ENCODE data around the gene FBXW8. TPM values are rescaled to one million over a fixed set of nuclear protein-coding genes. Genes with fewer than 3 reads are reported as not detected.

The FBXW8 gene
- total RNA-seq, 1 experiment from 2014 or later: 15.3 TPM

DNA sequence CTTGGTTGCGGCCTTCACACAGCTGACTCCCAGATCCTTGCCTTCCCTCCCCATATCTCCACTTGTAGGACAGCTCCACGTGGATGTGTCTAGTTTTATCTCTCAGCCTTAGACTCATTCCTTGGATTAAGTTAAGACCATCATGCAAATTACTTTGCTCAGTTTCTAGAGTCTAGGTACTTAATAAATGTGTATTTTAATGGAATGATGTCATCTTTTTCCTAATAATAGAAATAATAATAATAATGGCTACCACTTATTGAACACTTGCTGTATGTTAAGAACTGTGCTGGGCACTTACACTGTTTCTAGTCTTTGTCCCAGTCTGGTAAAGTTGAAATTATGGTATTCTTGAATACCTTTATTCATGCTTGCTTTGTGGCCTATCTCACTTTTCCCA is 37.5 kb downstream of the FBXW8 start:
- Histone ChIP-seq H3K23me2 (ENCODE audit: insufficient read length, low read depth, low read length, poor library complexity, severe bottlenecking) (no peaks in the 10 kb centered on the region), H2BK120ac (ENCODE audit: low read depth, low read length, poor library complexity, severe bottlenecking) (no peak overlapping the region), H2AFZ (ENCODE audit: low read length) (no peak overlapping the region), H4K91ac (ENCODE audit: insufficient read length, low read depth, low read length) (no peak overlapping the region), H3K9me3 (ENCODE audit: control insufficient read depth, low read depth, low read length) (no peaks in the 10 kb centered on the region), H4K5ac (ENCODE audit: insufficient read length, low read depth, low read length) (no peak overlapping the region), H3K27me3 (ENCODE audit: insufficient read depth, low read length) (no peaks in the 10 kb centered on the region), H3K27ac (ENCODE audit: insufficient read length, low read depth, low read length) (no peak overlapping the region), H3K56ac (ENCODE audit: insufficient read length, low read depth, low read length) (no peak overlapping the region), H3K4me2 (ENCODE audit: insufficient read depth, insufficient read length, low read length) (no peak overlapping the region), H3K79me1 (ENCODE audit: insufficient read depth, low read depth, low read length, poor library complexity, severe bottlenecking) (no peaks in the 10 kb centered on the region), H3K9ac (ENCODE audit: extremely low read depth, insufficient read length, low read length) (no peak overlapping the region), H3K23ac (ENCODE audit: insufficient read length, low read depth, low read length) (no peak overlapping the region), H4K20me1 (ENCODE audit: control insufficient read depth, insufficient read depth, insufficient read length) (no peaks in the 10 kb centered on the region), H3K18ac (ENCODE audit: insufficient read length, low read depth, low read length) (no peak overlapping the region), H3K14ac (ENCODE audit: insufficient read depth, low read length) (no peak overlapping the region), H4K8ac (replicated peaks; ENCODE audit: insufficient read length, low read depth, low read length) (no peak overlapping the region), H2AK5ac (ENCODE audit: insufficient read length, low read length) (no peak overlapping the region), H3K79me2 (ENCODE audit: insufficient read depth, low read length) (no peaks in the 10 kb centered on the region), H2BK20ac (ENCODE audit: low read depth, low read length, poor library complexity, severe bottlenecking) (no peak overlapping the region), H3K4ac (ENCODE audit: low read depth, low read length) (no peak overlapping the region), H2BK5ac (ENCODE audit: insufficient read length, low read length) (no peak overlapping the region), H3T11ph (ENCODE audit: low read length) (no peak overlapping the region), H3K4me1 (ENCODE audit: insufficient read depth, low read length) (no peaks in the 10 kb centered on the region), H2BK12ac (ENCODE audit: insufficient read length, low read depth, low read length) (no peak overlapping the region), H2BK15ac (ENCODE audit: low read depth, low read length) (no peak overlapping the region)
- Mint-ChIP-seq H3K4me1 (no peaks in the 10 kb centered on the region), H3K27ac (no peak overlapping the region), H3K9me3 (peaks cover 2 to 3% of the 10 kb centered on the region in 2 experiments), H3K36me3 (ENCODE audit: insufficient read depth in 1 of 3, low read depth in 3 of 3) (peaks cover 12 to 41% (median 36%) of the 10 kb centered on the region in 3 experiments; a peak in 6 of 7 replicates), H3K4me3 (no peak overlapping the region), H3K27me3 (ENCODE audit: low read depth) (no peaks in the 10 kb centered on the region)
- TF ChIP-seq, protein P1, sequence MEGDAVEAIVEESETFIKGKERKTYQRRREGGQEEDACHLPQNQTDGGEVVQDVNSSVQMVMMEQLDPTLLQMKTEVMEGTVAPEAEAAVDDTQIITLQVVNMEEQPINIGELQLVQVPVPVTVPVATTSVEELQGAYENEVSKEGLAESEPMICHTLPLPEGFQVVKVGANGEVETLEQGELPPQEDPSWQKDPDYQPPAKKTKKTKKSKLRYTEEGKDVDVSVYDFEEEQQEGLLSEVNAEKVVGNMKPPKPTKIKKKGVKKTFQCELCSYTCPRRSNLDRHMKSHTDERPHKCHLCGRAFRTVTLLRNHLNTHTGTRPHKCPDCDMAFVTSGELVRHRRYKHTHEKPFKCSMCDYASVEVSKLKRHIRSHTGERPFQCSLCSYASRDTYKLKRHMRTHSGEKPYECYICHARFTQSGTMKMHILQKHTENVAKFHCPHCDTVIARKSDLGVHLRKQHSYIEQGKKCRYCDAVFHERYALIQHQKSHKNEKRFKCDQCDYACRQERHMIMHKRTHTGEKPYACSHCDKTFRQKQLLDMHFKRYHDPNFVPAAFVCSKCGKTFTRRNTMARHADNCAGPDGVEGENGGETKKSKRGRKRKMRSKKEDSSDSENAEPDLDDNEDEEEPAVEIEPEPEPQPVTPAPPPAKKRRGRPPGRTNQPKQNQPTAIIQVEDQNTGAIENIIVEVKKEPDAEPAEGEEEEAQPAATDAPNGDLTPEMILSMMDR (conservative IDR thresholded peaks at IDR 0.05): no peak
- WGBS (ENCODE audit: extremely low coverage, insufficient read length, low lambda C conversion rate): no CpG with 5 or more reads among the region's 2 CpGs
- no peak for DNase-seq
